NCI-H69 (cell line): ENCODE measurements around the gene JMJD4.

ENCODE experiments used
- DNase-seq: peaks from one replicate; lab custom pipeline; 2025; lab: John Stamatoyannopoulos, UW

Gene JMJD4

DNA sequence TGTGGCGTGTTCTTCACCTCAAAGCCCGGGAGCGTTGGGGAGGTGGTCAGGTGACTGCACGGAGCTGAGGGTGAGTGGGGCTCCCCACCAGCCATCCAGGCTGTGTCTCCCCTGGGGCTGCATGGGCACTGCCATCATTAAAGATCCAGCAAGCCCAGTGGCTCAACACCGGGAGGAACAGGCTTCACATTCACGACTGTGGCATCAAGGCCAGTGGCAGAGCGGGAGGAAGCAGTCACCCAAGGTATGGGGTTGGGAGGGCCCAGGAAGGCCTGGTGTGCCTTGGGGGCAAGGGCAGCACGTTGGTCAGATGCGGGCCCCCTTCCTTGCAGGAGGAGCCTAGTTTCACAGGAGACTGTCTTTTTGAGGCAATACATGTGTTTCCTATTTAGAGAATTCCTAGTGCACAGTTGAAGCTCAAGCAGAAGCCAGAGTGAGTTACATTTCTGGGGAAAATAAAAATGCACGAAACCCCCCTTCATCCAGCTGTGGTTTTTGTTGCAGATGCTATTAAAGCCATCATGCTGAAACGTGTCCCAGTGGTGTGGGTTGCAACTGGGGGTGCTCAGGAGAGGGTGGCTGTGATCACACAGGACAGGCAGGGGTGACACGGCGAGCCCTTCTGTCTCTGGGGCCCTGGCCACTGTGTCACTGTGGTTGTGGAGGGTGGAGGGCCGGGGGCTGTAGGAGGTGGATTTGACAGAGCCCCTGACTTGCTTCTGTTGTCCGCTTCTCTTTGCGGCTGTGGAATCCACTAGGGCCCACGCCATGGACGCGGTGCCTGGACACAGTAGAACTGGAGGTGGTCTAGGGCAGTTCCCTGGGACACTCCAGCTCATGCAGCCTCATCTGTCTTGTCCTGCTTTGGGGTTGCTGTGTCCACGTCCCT lies 34.2 kb upstream of the JMJD4 start:
- DNase-seq, result no peak

DNA sequence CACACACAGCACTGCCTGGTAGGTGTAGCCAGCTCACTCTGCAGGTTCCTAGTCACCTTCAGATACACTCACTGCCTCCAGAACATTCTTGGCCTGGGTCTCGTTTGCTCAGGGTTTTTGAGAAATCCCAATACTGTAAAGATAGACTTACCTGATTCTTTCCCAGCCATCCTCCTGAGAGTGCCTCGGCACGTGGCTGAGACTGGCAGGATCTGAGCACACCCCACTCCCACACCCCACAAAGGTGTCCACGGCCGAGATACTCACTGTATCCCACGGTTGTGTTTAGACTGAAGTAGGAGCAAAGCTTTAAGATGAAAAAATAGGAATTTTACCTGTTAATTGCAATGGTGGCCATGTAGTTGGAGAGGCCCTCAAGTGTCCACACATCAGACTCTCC lies 33.5 kb upstream of the JMJD4 start:
- no peak for DNase-seq

DNA sequence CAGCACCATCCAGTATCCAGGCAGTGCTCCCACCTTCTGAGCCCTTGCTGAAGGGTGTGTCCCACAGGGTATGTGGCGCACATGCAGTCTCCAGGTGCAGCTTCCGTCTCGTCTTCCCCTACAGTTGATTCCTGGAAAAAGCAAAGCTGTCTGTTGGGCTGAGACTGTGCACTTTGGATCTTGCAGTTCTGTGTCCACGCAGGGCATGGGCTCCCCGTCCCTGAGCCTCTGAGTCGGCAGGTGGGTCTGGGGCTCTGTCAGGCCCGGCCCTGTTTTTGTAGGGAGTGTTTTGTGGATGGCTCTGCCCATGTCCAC lies 33.0 kb upstream of the JMJD4 start:
- peak; percentile 36 for DNase-seq

- DNase-seq, result no peak
Observed at GRCh38 chr1:227767401-227768124, 32.5 kb upstream of the JMJD4 start.

DNA sequence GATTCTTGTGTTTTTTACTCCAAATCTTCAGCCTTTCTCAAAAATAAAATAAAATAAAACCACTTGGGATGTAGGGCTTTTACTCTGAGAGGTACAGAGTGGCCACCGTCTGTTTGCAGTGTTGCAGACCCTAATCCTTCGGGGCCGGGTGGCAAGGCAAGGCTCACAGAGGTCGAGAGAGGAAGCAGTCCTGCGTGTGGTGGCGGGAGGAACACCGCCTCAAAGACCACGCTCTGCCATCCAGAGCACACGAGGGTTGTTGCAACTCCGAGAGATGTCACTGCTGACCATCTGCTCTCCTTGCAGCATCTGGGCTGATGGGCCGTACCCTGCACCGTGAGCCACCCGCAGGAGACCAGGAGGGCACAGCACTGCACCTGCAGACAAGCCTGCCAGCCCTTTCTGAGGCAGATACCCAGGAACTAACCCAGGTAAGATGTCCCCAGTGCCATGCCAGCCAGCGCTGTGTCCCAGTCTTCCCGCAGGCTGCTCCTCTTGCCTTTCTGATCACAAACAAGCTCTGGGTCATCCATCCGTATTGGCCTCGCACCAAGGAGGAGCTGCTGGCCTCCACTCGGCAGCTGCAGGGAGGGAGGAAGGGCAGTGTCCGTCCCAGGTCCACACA lies 31.7 kb upstream of the JMJD4 start:
- DNase-seq, result peak; percentile 62

DNA sequence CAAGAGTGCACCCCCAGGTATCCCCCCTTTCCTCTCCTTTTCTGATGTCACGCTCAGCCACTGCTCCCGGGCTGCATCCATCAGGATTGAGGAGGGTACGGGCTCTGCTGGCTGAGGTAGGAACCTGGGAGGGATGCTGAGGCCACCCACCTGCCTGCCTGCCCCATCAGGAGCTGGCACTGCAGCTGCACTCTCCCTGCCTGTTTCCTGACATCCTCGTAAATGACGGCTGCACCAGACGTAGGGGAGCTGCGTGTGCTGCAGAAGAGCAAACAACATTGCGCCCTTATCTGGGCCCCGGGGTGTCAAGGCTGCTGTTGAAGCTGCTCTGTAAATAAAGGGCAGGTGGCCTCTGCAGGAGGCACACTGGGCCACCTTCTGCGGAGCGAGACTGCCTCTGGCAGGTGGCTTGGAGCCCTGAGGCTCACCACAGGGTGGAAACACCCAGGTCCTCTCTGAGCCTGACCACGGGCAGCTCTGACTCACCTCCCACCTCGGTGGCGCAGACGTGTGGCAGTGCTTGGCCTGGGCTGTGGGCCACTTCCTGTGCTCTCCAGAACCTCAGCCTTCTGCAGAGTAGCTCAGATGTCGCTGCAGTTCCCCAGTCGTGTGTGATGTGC lies 31.0 kb upstream of the JMJD4 start:
- DNase-seq, result peak; percentile 99

- no peak for DNase-seq
Observed at GRCh38 chr1:227765261-227766014, 30.3 kb upstream of the JMJD4 start.

- peak; percentile 88 for DNase-seq
Observed at GRCh38 chr1:227764019-227764391, 28.9 kb upstream of the JMJD4 start.

GRCh38 chr1:227763246-227764018 lies 28.3 kb upstream of the JMJD4 start:
- DNase-seq, result peak; percentile 43

- DNase-seq, result peak; percentile 98
Observed at GRCh38 chr1:227762231-227762911, 27.3 kb upstream of the JMJD4 start.

GRCh38 chr1:227761621-227762230 lies 26.6 kb upstream of the JMJD4 start:
- no peak for DNase-seq

- no peak for DNase-seq
Observed at GRCh38 chr1:227760377-227760776, 25.3 kb upstream of the JMJD4 start.

DNA sequence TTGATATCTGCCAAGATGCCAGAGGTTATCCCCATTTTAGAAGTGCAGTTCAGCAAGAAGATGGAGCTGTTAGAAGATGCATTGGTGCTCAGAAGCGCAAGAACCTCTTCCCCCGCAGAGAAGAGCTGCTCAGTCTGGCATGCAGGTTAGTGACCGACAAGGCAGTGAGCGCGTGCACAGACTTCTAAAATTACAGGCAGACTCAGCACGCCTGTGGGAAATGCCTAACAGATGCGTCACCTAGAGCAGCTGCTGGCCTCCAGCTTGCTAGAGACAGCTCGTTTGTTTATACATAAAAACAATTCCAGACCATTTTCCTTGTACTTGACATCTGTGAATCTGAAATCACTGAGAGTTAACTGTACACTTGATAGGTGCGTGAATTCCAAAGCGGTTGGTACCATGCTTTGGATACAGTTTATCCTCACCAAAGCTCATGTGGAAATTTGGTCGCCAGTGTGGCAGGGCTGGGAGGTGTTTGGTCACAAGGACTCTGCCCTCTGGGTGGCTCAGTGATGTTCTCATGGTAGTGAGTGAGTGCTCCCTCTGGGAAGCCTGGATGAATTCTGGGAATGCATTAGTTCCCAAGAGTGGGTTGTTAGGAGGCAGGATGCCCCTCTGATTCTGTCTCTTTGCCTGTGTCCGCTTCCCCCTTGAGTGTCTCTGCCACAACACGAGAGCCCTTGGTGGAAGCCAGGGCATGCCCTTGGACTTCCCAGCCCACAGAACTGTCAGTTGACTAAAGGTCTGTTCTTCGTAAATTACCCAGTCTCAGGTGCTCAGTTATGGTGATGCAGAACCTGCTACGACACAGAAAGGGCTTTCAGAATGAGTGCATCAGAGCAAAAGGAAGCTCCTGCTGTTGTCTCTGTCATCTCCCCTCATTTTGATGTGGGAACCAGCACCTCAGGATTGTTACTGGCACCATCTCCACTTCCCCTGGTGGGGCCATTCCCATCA lies 24.5 kb upstream of the JMJD4 start:
- no peak for DNase-seq

DNA sequence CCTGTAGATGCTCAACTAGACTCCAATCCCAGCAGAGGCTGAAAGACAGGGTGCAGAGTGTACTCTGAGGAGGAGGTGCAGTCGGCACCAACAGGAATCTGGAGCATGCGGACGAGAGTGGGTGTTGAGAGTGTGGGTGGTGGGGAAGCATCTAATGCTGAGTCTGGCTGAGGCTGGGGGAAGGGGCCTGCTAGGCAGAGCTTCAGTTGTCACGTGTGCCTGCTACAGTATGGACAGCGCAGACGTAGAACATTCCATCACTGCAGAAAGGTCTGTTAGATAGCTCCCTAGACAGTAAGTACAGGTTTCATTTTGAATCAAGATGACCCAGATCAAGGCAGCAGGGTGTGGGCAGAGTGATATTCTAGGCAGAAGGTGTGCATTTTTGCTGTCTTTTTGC lies 23.3 kb upstream of the JMJD4 start:
- no peak for DNase-seq

GRCh38 chr1:227757781-227758180 lies 22.7 kb upstream of the JMJD4 start:
- no peak for DNase-seq

DNA sequence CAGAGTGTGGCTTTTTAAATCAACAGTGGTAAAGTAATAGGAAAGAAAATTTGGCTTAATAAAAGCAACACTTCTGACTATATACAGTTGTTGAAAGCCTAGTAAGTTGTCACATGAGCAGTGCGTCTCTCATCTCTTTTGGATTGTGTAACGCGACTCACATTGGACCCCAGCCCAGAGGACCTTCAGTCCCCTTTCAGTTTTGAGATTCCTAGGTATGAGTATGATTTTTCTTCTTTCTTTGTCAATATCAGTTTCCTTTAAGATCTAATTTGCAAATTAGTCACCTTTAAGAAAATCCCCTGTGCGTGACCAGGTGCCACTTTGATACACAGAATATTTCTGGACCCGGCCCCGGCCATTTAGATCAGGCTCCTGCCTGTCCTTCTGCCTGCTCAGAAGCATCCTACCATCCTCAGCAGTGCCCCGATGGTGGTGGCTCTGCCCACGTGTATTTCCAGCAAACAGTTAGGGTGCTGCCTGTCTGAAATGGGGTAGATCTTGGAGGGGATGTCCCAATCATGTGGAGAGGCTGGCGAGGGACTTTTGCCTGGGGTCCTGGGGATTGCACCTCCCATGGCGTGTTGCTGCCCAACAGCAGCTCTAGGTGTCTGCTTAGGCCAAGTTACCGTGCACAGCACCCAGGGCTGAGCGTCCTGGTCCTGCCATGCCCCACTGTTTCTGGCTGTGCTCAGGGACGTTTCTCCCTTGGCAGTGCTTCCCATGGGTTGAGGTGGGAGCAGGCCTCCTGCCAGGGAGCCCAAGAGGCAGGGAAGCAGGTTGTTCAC lies 21.3 kb upstream of the JMJD4 start:
- no peak for DNase-seq

DNA sequence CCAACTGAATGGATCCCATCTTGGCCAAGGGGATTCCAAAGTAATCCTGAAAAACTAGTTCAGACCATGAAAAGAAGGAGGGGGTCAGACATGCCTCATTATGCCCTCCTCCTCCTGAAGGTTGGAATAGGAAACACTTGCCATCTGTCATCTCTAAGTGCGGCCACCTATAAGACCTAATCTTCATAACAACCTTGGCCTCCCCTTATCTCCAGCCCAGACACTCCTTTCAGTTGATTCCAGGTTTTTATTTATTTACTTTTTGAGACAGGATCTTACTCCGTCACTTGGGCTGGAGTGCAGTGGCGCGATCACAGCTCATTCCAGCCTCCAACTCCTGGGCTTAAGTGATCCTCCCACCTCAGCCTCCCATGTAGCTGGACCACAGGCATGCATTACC lies 19.9 kb upstream of the JMJD4 start:
- no peak for DNase-seq
